Measurements from ENCODE around the gene MARK4.

The MARK4 gene

DNA sequence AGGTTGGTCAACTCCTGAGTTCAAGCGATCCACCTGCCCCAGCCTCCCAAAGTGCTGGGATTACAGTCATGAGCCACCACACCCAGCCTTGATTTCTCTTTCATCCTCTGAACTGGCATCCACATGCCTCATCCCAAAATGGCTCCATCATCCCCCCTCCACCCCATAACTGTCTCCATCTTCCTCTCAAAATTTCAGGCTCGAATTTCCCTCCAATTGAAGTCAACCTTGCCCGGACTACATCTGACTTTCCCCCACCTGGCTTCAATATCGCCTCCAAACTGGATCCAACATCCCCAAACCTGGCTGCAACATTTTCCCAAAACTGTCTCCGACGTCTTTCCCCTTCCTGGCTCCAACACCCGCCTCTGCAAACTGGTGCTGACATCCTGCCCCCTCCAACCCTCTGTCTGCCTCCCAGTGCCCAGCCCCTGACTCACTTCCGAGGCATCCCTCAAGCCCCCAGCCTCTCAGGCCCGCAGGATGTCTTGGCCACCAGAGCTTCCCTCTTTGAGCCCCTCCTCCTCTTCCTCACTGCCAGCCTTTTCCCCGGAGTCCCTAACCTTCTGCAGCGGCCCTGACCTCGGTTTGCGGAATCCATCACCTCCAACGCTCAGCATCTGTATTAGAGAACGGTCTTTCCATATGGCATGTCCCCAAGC lies 6.8 kb upstream of the MARK4 start:
- H3K27ac ChIP-seq: no peak overlapping the region
- TF ChIP-seq, protein P1, sequence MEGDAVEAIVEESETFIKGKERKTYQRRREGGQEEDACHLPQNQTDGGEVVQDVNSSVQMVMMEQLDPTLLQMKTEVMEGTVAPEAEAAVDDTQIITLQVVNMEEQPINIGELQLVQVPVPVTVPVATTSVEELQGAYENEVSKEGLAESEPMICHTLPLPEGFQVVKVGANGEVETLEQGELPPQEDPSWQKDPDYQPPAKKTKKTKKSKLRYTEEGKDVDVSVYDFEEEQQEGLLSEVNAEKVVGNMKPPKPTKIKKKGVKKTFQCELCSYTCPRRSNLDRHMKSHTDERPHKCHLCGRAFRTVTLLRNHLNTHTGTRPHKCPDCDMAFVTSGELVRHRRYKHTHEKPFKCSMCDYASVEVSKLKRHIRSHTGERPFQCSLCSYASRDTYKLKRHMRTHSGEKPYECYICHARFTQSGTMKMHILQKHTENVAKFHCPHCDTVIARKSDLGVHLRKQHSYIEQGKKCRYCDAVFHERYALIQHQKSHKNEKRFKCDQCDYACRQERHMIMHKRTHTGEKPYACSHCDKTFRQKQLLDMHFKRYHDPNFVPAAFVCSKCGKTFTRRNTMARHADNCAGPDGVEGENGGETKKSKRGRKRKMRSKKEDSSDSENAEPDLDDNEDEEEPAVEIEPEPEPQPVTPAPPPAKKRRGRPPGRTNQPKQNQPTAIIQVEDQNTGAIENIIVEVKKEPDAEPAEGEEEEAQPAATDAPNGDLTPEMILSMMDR (conservative IDR thresholded peaks at IDR 0.05): no peak

DNA sequence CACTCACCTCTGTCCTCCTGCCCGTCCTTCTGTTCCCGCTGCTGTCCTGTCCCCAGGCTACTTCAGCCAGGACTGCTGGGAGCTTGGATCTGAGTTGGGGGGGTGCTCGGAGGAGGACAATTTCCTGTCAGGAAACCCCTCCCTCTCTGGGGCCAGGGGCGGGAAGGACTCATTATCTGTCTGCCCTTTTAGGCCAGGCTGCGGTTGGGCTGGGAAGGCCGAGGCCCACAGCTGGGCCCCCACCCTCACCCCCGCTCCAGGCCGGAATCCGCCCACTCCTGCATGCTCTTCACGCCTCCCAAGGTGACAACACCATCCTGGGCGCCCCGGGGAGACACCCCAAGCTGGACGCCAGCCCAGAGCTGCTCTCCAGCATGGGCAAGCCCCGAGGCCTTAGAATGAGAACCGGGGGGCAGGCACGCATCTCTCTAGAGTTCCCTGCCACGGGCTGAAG lies 5.7 kb upstream of the MARK4 start, which contains the start of gene EXOC3L2:
TSS of gene EXOC3L2 (minus strand) at position 74 of the 454 bp plus-strand sequence. CDS start 6,362 bp downstream, outside the sequence.
- no peak within 1 kb of the TSS for H3K27ac ChIP-seq
- TF ChIP-seq ZFX (IDR thresholded peaks at IDR 0.05): no peak
- TF ChIP-seq, protein P1 (conservative IDR thresholded peaks at IDR 0.05): no peak

DNA sequence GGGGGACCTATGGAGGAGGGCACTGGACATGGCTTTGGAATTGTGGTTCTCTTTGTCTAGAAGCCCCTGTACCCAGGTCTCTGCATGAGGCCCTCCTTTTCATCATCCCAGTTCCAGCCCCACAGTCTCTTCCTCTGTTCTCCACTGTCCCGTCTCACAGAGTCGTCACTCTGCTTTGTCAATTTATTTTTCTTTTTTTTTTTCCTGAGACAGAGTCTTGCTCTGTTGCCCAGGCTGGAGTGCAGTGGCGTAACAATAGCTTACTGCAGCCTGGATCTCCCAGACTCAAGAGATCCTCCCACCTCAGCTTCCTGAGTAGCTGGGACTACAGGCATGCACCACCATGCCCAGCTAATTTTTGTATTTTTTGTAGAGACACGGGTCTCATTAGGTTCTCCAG lies 5.2 kb upstream of the MARK4 start:
- no peak overlapping the region for H3K27ac ChIP-seq
- no peak for TF ChIP-seq ZFX (IDR thresholded peaks at IDR 0.05)

DNA sequence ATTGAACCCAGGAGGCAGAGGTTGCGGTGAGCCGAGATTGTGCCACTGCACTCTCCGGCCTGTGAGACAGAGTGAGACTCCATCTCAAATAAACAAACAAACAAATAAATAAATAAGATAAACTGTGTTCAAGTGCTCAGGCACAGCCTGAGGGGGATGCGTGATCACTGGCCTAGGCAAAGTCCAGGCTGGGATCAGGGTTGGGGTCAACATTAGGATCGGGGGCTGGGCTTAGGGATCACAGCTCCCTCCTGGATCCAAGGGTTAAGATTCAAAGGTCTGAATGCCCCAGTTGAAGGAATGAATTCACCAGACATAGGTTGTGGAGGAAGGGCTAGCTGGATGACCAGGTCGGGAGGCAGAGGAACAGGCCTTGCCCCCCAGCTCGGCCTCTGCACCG lies 3.9 kb upstream of the MARK4 start:
- no peak overlapping the region for H3K27ac ChIP-seq
- TF ChIP-seq, protein P1 (conservative IDR thresholded peaks at IDR 0.05): no peak
- TF ChIP-seq ZFX (IDR thresholded peaks at IDR 0.05): no peak

DNA sequence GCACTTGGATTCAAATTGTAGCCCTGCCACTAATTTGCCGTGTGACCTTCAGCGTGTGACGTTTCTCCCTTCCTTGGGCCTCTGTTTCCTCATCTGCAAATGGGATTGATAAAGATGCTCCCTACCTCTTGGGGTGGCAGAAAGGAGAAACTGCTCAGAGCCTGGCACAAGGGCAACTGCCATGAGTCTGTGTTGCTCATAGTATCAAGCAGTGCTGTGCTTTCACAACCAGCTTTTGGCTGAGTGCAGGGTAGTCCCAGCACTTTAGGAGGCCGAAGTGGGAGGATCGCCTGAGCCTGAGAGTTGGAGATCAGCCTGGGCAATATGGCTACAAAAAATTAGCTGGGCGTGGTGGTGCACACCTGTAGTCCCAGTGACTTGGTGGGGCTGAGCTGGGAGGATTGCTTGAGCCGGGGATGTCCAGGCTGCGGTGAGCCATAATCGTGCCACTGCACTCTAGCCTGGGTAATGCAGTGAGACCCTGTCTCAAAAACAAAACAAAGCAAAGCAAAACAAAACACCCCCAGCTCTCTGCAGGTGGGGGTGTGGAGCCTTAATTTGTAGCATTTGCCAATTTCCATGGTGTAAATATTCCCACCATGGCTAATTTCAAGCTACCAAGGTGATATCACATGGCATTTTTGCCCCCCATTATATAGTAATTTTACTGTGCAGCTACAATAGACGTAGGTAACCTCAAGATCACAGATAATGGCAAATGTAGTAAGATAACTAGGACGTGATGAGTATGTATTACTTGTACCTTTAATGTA lies 1.6 kb upstream of the MARK4 start:
- no peak for TF ChIP-seq ZFX (IDR thresholded peaks at IDR 0.05)
- TF ChIP-seq, protein P1 (conservative IDR thresholded peaks at IDR 0.05): no peak
- H3K27ac ChIP-seq: no peak overlapping the region

DNA sequence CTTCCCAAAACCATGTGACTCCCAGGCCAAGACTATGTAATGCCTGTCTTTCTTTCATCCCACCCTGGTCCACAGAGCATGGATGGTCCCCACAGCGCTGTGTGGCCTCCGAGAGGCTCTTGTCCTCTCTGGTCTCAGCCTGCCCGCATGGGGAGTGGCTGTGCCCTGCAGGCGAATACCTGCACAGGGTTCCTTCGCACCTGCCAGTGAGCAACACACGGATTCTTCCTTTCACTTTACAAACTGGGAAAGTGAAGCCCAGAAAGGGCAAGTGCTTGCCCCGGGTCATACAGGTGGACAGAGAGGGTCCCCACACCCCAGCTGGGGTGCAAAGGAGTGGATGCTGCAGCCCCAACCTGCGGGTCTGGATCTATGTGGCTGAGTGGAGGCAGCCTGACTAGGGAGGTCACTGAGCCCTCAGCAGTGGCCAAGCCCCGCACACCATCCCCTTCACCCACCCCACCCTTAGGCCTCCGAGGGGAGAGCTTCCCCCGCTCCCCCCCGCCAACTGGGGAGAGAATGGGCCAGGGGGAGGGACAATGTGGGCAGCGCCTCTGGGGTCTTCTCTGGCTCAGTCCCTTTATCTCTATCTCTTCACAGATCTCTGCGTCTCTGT lies 747 bp upstream of the MARK4 start:
- peak overlapping the region; percentile 67 for H3K27ac ChIP-seq
- TF ChIP-seq ZFX (IDR thresholded peaks at IDR 0.05): no peak
- TF ChIP-seq, protein P1 (conservative IDR thresholded peaks at IDR 0.05): no peak

DNA sequence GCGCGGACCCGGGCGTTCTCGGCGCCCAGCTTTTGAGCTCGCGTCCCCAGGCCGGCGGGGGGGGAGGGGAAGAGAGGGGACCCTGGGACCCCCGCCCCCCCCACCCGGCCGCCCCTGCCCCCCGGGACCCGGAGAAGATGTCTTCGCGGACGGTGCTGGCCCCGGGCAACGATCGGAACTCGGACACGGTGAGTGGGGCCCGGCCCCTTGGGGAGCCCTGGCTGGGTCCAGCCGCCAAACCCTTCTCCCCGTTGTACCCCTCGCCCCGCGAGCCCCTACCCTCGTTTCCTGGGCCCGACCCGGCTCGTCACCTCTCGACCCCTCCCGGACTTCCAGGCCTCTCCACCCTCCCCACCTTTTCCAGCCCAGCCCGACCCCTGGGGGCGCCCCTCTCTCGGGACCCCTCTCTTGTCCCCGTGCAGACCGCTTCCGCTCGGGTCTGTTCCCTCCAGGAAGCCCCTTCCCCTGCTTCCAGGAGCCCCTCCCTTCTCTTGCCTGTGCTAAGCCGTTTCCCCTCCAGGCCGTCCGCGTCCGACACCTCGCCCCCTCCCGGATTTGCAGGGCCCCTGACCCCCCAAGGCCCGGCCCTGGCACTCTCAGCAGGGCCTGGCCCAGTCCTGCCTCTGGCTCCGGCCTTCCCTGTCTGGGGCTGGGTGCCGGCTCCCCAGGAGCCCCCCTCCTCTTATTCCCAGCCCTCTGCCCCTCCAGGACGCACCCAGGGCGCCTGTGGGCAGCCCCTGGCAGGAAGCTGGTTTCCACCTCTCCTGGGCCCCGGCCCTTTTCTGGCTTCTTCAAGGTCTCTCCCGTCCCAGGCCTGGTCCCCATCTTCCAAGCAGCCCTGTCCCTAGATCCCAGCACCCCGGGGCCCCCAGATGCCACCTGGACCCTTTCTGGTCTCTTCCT lies 632 bp downstream of the MARK4 start:
- H3K27ac ChIP-seq: peak overlapping the region; percentile 67
- no peak for TF ChIP-seq ZFX (IDR thresholded peaks at IDR 0.05)
- TF ChIP-seq, protein P1 (conservative IDR thresholded peaks at IDR 0.05): no peak

Measured in C4-2B (cell line).